ENCODE measurements around the gene EYS.

- TF ChIP-seq POLR2A (IDR thresholded peaks at IDR 0.05) (no peak), CTCF (IDR thresholded peaks at IDR 0.05) (no peak), POLR2AphosphoS5 (IDR thresholded peaks at IDR 0.05) (no peak)
Observed at GRCh38 chr6:64672651-64673050, 1034.4 kb downstream of the EYS start.

All from breast epithelium (tissue), 3 donors.